GM10266 (cell line): ENCODE data around the gene EXOC7.
"Not testable (repeated sequence)": the region's sequence is repeated elsewhere in the genome, so short reads cannot be mapped to it uniquely, and the experiment has no call there.

Experiments
- DNase-seq: peaks from one replicate; pipeline ENCODE4 v3.0.0; 2012; ENCODE audit errors: extremely low spot score
- TF ChIP-seq, protein P1 (sequence below): IDR thresholded peaks from 2 replicates; pipeline ENCODE4 v1.5.1; 2012; ENCODE audit warnings: mild to moderate bottlenecking, low read depth; ENCODE audit not compliant: control insufficient read depth, insufficient read depth; ENCODE audit errors: missing control alignments

EXOC7 gene

DNA sequence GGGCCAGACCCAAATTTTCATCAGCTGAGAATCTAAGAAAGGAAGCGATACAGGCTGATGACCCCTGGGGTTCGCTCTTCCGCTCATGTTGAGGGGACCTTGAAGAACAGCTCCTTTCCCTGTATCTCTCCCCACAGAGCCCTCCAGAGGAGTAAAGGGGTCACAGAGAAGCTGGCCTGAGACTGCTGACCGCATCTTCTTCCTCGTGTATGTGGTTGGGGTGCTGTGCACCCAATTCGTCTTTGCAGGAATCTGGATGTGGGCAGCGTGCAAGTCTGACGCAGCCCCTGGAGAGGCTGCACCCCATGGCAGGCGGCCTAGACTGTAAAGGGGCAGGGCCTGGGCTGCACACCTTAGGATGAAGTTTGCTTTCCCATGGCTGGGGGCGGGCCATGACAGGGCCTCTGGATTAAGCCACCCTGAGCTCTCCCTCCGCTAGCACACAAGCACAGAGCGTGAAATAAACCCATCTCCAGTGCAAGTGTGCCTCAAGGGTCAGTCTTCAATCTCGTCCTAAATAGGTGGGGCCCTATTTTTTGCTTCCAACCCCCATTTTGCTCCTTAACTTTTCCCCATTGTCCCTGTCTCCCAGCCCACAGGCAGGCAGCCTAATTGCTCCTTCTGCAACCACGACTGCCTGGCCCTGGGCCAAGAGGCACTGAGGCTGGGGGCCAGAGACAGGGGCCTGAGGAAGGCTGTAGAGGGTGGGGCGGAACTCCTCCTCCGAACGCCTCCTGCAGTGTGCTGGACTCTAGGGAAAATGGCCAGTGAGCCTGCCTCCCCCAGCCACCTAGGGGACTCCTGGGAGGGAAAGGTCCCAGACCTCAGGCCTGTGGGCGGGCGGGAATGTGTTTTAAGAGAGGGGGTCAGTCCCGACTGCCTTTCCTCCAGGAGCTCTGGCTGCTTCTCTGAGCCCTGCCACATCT lies 21.0 kb downstream of the EXOC7 start:
- TF ChIP-seq, protein P1, sequence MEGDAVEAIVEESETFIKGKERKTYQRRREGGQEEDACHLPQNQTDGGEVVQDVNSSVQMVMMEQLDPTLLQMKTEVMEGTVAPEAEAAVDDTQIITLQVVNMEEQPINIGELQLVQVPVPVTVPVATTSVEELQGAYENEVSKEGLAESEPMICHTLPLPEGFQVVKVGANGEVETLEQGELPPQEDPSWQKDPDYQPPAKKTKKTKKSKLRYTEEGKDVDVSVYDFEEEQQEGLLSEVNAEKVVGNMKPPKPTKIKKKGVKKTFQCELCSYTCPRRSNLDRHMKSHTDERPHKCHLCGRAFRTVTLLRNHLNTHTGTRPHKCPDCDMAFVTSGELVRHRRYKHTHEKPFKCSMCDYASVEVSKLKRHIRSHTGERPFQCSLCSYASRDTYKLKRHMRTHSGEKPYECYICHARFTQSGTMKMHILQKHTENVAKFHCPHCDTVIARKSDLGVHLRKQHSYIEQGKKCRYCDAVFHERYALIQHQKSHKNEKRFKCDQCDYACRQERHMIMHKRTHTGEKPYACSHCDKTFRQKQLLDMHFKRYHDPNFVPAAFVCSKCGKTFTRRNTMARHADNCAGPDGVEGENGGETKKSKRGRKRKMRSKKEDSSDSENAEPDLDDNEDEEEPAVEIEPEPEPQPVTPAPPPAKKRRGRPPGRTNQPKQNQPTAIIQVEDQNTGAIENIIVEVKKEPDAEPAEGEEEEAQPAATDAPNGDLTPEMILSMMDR, result no peak
- DNase-seq, result no peak

- DNase-seq, result no peak
- TF ChIP-seq, protein P1, result no peak
Observed at GRCh38 chr17:76081295-76082210, 22.0 kb downstream of the EXOC7 start.

GRCh38 chr17:76080768-76081287 lies 22.8 kb downstream of the EXOC7 start:
- TF ChIP-seq, protein P1, result no peak
- DNase-seq, result no peak

GRCh38 chr17:76079956-76080767 lies 23.4 kb downstream of the EXOC7 start:
- no peak for DNase-seq
- TF ChIP-seq, protein P1, result no peak

GRCh38 chr17:76079535-76079955 lies 24.0 kb downstream of the EXOC7 start:
- no peak for DNase-seq
- TF ChIP-seq, protein P1, result no peak

DNA sequence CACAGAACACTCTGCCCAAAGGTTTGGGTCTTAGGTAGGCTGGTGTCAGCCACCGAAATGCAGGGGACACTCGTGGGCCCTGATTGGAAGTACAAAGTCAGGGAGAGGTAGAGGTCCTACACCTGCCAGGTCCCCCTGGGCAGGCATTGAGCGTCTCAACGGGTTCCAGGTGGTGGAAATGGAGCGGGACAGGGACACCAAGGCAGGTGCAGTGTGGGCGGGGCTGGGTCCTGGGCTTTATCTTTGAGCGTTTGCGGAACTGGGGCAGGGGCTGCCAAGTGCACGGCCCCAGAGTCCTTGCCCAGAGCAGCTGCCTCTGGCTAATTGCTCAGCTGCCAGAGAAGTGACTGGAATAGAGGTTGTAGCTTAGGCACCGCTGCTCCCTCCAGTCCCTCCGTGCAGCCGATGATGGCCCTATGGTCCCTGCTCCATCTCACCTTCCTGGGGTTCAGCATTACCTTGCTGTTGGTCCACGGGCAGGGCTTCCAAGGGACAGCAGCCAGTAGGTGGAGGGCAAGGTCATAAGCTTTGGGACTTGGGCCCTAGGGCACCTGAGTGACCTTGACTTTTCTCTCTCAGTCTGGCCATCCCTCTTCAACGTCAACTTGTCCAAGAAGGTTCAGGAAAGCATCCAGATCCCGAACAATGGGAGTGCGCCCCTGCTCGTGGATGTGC lies 24.6 kb downstream of the EXOC7 start, which contains the start of gene ZACN:
Gene ZACN (plus strand): TSS at position 323 of the 675 bp plus-strand sequence. CDS start 83 bp downstream, at position 406.
- TF ChIP-seq, protein P1, result no peak
- DNase-seq, result no peak

GRCh38 chr17:76078370-76078769 lies 25.2 kb downstream of the EXOC7 start:
- DNase-seq, result not testable (repeated sequence)
